Measurements from ENCODE around the gene SLC34A1. TPM values are rescaled to one million over a fixed set of nuclear protein-coding genes. Genes with fewer than 3 reads are reported as not detected.
"Not testable (repeated sequence)": the region's sequence is repeated elsewhere in the genome, so short reads cannot be mapped to it uniquely, and the experiment has no call there.

SLC34A1 gene
- total RNA-seq, 2 experiments from 2014 or later = 0.35 to 0.63 TPM

DNA sequence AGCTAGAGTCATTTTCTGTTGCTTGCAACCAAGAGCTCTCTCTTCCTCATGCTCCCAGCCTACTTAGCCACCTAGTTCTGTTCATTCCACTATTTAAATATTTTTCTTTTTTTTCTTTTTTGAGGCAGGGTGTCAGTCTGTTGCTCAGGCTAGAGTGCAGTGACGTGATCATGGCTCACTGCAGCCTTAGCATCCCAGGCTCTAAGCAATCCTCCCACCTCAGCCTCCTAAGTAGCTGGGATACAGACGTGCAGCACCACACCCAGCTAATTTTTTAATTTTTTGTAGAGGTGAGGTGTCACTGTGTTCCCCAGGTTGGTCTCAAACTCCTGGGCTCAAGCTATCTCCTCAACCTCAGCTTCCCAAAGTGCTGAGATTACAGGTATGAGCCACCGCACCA is 30.2 kb downstream of the SLC34A1 start:
- no peaks in the 10 kb centered on the region for H3K9me2 ChIP-seq (ENCODE audit: insufficient read depth, low read length)
- intact Hi-C loops (cut with micrococcal nuclease; ENCODE audit: unreplicated experiment) = no loop called here
- TF ChIP-seq, protein P1, sequence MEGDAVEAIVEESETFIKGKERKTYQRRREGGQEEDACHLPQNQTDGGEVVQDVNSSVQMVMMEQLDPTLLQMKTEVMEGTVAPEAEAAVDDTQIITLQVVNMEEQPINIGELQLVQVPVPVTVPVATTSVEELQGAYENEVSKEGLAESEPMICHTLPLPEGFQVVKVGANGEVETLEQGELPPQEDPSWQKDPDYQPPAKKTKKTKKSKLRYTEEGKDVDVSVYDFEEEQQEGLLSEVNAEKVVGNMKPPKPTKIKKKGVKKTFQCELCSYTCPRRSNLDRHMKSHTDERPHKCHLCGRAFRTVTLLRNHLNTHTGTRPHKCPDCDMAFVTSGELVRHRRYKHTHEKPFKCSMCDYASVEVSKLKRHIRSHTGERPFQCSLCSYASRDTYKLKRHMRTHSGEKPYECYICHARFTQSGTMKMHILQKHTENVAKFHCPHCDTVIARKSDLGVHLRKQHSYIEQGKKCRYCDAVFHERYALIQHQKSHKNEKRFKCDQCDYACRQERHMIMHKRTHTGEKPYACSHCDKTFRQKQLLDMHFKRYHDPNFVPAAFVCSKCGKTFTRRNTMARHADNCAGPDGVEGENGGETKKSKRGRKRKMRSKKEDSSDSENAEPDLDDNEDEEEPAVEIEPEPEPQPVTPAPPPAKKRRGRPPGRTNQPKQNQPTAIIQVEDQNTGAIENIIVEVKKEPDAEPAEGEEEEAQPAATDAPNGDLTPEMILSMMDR (conservative IDR thresholded peaks at IDR 0.05; ENCODE audit: low read length) = no peak
- no peak for TF ChIP-seq EZH2phosphoT487 (IDR thresholded peaks at IDR 0.05; ENCODE audit: borderline replicate concordance, low read depth, low read length)
- H3K4me3 ChIP-seq (ENCODE audit: low read depth, low read length, poor library complexity, severe bottlenecking) = no peak overlapping the region
- H4K20me1 ChIP-seq (ENCODE audit: insufficient read depth, low read length) = no peaks in the 10 kb centered on the region
- no peaks in the 10 kb centered on the region for H3K79me2 ChIP-seq (ENCODE audit: insufficient read depth, low read depth, low read length)
- no TSS peak for BruUV-seq (replicated peaks)
- ChIA-PET POLR2A (interaction anchor here (0.7 to 1.5 kb wide), 4 partner anchors 10 to 95 kb away, joined by 3 to 5 read pairs (median 4); partner anchors contain the start of gene GRK6), CTCF (ENCODE audit: unreplicated experiment) (no interaction called here)
- H2AFZ ChIP-seq (ENCODE audit: low read length) = no peak overlapping the region
- no peak overlapping the region for H3K4me2 ChIP-seq (ENCODE audit: low read length)
- DNase-seq (ENCODE audit: low spot score) = no peak
- H3K4me1 ChIP-seq (ENCODE audit: insufficient read depth, low read length, poor library complexity, severe bottlenecking) = peaks cover 5% of the 10 kb centered on the region
- H3K9me3 ChIP-seq (ENCODE audit: low read length) = no peaks in the 10 kb centered on the region
- H3K27ac ChIP-seq (ENCODE audit: low read depth, low read length, poor library complexity, severe bottlenecking) = no peak overlapping the region
- H3K36me3 ChIP-seq (ENCODE audit: insufficient read depth, low read length) = no peaks in the 10 kb centered on the region

DNA sequence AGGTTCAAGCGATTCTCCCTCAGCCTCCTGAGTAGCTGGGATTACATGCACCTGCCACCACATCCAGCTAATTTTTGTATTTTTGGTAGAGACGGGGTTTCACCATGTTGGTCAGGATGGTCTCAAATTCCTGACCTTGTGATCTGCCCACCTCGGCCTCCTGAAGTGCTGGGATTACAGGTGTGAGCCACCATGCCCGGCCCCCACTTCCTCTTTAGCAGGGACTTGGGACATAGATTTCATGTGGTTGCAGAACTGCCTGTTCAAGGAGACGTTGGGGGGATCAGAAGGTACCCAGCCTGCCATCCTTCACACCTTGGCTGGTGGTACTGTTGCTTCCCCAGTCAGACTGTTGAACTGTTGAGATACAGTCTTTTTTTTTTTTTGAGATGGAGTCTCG is 32.8 kb downstream of the SLC34A1 start:
- H3K27ac ChIP-seq (ENCODE audit: low read depth, low read length, poor library complexity, severe bottlenecking); intact Hi-C loops (cut with micrococcal nuclease; ENCODE audit: unreplicated experiment); H3K9me2 ChIP-seq (ENCODE audit: insufficient read depth, low read length); H3K79me2 ChIP-seq (ENCODE audit: insufficient read depth, low read depth, low read length); H2AFZ ChIP-seq (ENCODE audit: low read length); H3K4me1 ChIP-seq (ENCODE audit: insufficient read depth, low read length, poor library complexity, severe bottlenecking); H3K9me3 ChIP-seq (ENCODE audit: low read length); H4K20me1 ChIP-seq (ENCODE audit: insufficient read depth, low read length); CTCF ChIA-PET (ENCODE audit: unreplicated experiment); BruUV-seq (replicated peaks); DNase-seq (ENCODE audit: low spot score); H3K4me2 ChIP-seq (ENCODE audit: low read length); H3K4me3 ChIP-seq (ENCODE audit: low read depth, low read length, poor library complexity, severe bottlenecking); H3K36me3 ChIP-seq (ENCODE audit: insufficient read depth, low read length): not testable (repeated sequence)
- POLR2A ChIA-PET = interaction anchor here (1.4 to 2.3 kb wide), 3 partner anchors 9 to 27 kb away, joined by 3 to 9 read pairs (median 6); partner anchors contain the start of gene GRK6

GRCh38 chr5:177419046-177419445 is 34.8 kb downstream of the SLC34A1 start:
- intact Hi-C loops (cut with micrococcal nuclease; ENCODE audit: unreplicated experiment) = no loop called here
- Histone ChIP-seq H3K4me3 (ENCODE audit: low read depth, low read length, poor library complexity, severe bottlenecking) (no peak overlapping the region), H3K27ac (ENCODE audit: low read depth, low read length, poor library complexity, severe bottlenecking) (no peak overlapping the region), H3K36me3 (ENCODE audit: insufficient read depth, low read length) (no peaks in the 10 kb centered on the region), H3K9me3 (ENCODE audit: low read length) (no peaks in the 10 kb centered on the region), H3K4me2 (ENCODE audit: low read length) (no peak overlapping the region), H2AFZ (ENCODE audit: low read length) (no peak overlapping the region), H3K9me2 (ENCODE audit: insufficient read depth, low read length) (no peaks in the 10 kb centered on the region), H3K79me2 (ENCODE audit: insufficient read depth, low read depth, low read length) (no peaks in the 10 kb centered on the region), H4K20me1 (ENCODE audit: insufficient read depth, low read length) (no peaks in the 10 kb centered on the region), H3K4me1 (ENCODE audit: insufficient read depth, low read length, poor library complexity, severe bottlenecking) (no peaks in the 10 kb centered on the region)
- POLR2A ChIA-PET = interaction anchor here (1.2 to 1.6 kb wide), 2 partner anchors 11 to 29 kb away, joined by 4 to 6 read pairs; no protein-coding TSS in a partner anchor
- CTCF ChIA-PET (ENCODE audit: unreplicated experiment) = no interaction called here
- DNase-seq (ENCODE audit: low spot score) = no peak
- BruUV-seq (replicated peaks) = no TSS peak
- TF ChIP-seq, protein P1 (conservative IDR thresholded peaks at IDR 0.05; ENCODE audit: low read length) = no peak
- TF ChIP-seq EZH2phosphoT487 (IDR thresholded peaks at IDR 0.05; ENCODE audit: borderline replicate concordance, low read depth, low read length) = no peak

- H2AFZ ChIP-seq (ENCODE audit: low read length); H3K79me2 ChIP-seq (ENCODE audit: insufficient read depth, low read depth, low read length); H3K27ac ChIP-seq (ENCODE audit: low read depth, low read length, poor library complexity, severe bottlenecking); CTCF ChIA-PET (ENCODE audit: unreplicated experiment); BruUV-seq (replicated peaks); H3K4me3 ChIP-seq (ENCODE audit: low read depth, low read length, poor library complexity, severe bottlenecking); DNase-seq (ENCODE audit: low spot score); H3K4me1 ChIP-seq (ENCODE audit: insufficient read depth, low read length, poor library complexity, severe bottlenecking); H3K9me2 ChIP-seq (ENCODE audit: insufficient read depth, low read length); H3K36me3 ChIP-seq (ENCODE audit: insufficient read depth, low read length); H4K20me1 ChIP-seq (ENCODE audit: insufficient read depth, low read length); intact Hi-C loops (cut with micrococcal nuclease; ENCODE audit: unreplicated experiment); H3K4me2 ChIP-seq (ENCODE audit: low read length); H3K9me3 ChIP-seq (ENCODE audit: low read length): not testable (repeated sequence)
- POLR2A ChIA-PET = interaction anchor here (0.6 kb wide), 1 partner anchor 86 kb away, joined by 7 read pairs; no protein-coding TSS in a partner anchor
These were observed 36.2 kb downstream of the SLC34A1 start for GRCh38 chr5:177420472-177420871.

Data from OCI-LY7 (cell line).